DLD1 (cell line): Measurements from ENCODE around the gene PM20D1.
"Not testable (repeated sequence)": the region's sequence is repeated elsewhere in the genome, so short reads cannot be mapped to it uniquely, and the experiment has no call there.

Experiments used
- in situ Hi-C: cut with HindIII; loops from 2 replicates; pipeline ENCODE4 v1.10.0; 2017; ENCODE audit warnings: low sequenced_read_pairs

The PM20D1 gene, protein sequence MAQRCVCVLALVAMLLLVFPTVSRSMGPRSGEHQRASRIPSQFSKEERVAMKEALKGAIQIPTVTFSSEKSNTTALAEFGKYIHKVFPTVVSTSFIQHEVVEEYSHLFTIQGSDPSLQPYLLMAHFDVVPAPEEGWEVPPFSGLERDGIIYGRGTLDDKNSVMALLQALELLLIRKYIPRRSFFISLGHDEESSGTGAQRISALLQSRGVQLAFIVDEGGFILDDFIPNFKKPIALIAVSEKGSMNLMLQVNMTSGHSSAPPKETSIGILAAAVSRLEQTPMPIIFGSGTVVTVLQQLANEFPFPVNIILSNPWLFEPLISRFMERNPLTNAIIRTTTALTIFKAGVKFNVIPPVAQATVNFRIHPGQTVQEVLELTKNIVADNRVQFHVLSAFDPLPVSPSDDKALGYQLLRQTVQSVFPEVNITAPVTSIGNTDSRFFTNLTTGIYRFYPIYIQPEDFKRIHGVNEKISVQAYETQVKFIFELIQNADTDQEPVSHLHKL

DNA sequence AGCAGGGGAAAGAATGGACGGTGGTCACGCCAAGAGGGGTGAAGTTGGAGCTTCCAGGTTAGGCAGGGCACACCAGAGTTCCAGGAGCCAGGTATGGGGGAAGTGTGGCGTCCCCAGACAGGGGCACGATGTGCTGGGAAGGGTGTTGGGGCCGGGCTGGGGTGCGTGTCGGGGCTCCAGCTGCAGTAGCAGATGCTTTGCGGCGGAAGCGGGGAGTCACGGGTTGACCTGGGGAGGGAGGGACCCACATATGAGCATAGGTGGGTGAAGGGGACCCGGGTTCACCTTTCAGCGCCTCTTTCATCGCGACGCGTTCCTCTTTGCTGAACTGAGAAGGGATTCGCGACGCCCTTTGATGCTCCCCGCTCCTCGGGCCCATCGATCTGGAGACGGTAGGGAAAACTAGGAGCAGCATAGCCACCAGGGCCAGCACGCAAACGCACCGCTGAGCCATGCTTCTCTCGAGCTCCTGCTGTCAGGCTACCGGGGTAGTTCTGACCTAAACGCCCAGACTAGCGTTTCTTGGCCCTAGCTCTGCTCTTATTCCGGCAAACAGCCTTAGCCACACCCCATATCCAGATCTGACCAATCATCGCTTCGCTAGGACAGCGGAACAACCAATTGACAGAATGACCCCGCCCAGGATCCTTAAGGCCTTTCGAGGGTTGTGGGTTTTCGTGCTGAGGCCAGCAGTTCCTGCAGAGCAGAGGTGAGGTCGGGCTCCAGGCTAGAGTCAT, at the start of gene PM20D1:
PM20D1 (minus strand) TSS at position 514 of the 737 bp plus-strand sequence; CDS start at position 454, 60 bp downstream.
- in situ Hi-C loops = no loop called here

DNA sequence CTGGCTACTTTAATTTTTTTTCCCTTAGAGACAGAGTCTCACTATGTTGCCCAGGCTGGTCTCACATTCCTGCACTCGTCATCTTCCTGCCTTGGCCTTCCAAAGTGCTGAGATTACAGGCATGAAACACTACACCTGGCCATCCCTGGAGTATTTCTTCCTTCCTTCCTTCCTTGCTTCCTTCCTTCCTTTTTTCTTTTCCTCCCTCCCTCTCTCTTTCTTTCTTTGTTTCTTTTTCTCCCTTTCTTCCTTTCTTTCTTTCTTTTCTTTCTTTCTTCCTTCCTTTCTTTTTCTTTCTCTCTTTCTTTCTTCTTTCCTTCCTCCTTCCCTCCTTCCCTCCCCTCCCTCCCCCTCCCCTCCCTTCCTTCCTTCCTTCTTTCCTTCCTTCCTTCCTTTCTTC, 46.4 kb upstream of the PM20D1 start:
- in situ Hi-C loops = no loop called here

DNA sequence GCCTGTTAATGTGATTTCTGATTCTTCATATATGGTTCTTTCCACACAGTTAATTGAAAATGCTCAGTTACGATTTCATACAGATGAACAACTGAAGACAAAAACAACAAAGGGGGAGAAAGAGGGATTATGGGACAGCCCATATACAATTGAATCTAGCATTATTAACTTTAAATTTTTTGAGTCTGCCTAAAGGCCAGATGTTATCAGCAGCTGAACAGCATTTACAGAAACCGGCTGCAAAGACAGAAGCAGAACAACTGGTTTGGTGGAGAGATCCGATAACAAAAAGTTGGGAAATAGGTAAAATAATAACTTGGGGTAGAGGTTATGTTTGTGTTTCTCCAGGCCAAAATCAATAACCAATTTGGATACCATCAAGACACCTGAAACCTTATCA, 44.2 kb upstream of the PM20D1 start:
- in situ Hi-C loops = not testable (repeated sequence)

GRCh38 chr1:205892175-205892574, 42.2 kb upstream of the PM20D1 start:
- in situ Hi-C loops = not testable (repeated sequence)

GRCh38 chr1:205891481-205891880, 41.5 kb upstream of the PM20D1 start:
- in situ Hi-C loops = not testable (repeated sequence)

GRCh38 chr1:205890631-205891030, 40.7 kb upstream of the PM20D1 start:
- in situ Hi-C loops = not testable (repeated sequence)

DNA sequence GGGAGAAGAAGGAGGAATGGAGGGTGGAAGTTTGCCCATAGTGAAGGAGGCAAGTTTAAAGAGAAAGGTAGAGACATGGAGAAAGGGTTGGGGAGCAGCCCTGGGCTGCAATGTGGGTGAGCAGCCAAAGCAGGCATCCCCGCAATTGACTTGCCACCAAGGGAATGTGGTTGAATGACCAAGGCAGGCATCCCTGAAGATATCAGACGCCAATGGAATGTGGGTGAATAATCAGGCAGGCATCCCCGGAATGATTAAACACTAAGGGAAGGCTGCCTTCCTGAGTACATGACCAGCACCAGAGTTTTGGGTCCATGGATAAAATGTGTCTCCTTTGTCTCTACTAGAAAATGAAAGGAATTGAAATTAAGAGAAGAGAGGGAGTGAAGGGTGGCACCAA, 39.8 kb upstream of the PM20D1 start:
- in situ Hi-C loops = not testable (repeated sequence)

GRCh38 chr1:205889006-205889405, 39.1 kb upstream of the PM20D1 start:
- in situ Hi-C loops = not testable (repeated sequence)

DNA sequence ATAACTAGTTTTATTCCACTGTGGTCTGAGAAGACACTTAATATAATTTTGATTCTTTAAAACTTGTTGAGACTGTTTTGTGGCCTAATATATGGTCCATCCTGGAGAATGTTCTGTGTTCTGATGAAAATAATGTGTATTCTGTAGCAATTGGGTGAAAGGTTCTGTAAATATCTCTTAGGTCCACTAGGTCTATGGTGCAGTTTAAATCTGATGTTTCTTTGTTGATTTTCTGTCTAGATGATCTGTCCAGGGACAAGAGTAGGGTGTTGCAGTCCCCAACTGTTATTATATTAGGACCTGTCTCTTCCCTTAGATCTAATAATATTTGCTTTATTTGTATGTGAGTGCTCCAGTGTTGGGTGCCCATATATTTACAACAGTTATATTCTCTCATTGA, 33.9 kb upstream of the PM20D1 start:
- in situ Hi-C loops = no loop called here

- in situ Hi-C loops = no loop called here
Measured at GRCh38 chr1:205880923-205881322, 31.0 kb upstream of the PM20D1 start.

- in situ Hi-C loops = no loop called here
Measured at GRCh38 chr1:205879974-205880373, 30.0 kb upstream of the PM20D1 start.

DNA sequence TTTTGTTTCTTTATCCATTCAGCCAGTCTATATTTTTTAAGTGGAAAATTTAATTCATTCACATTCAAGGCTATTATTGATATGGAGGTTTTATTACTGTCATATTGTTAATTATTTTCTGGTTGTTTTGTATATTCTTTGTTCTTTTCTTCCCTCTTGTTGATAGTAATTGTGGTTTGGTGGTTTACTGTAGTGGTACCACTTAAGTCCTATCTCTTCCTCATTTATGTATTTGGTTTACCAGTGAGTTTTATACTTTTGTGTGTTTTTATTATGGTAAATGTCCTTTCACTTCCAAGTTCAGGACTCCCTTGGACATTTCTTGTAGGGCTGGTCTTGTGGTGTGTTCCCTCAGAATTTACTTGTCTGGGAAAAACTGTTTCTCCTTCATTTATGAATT, 28.1 kb upstream of the PM20D1 start:
- in situ Hi-C loops = no loop called here

- in situ Hi-C loops = not testable (repeated sequence)
Measured at GRCh38 chr1:205873148-205873547, 23.2 kb upstream of the PM20D1 start.

DNA sequence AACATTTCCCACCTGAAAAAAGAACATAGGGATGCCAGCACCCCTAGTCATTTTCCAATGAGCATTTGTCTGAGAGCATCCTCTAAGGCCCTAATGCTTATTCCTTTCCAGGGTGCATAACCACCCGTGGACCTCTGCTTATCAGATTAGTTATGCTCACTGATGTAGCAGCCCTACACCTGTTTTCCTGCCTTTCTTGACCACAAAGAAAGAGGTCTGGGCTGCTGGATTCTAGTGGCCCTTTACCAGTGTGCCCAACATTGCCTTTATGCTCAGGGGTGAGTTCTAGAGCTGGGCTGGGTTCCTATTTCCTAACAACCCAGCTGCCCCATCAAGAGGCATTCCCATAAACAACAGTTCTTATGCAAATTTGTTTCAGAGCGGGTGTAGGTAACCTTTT, 20.3 kb upstream of the PM20D1 start:
- in situ Hi-C loops = no loop called here

- in situ Hi-C loops = no loop called here
Measured at GRCh38 chr1:205861540-205861939, 11.6 kb upstream of the PM20D1 start.

- in situ Hi-C loops = no loop called here
Measured at GRCh38 chr1:205858141-205858961, 8.4 kb upstream of the PM20D1 start.

- in situ Hi-C loops = not testable (repeated sequence)
Measured at GRCh38 chr1:205857501-205857900, 7.6 kb upstream of the PM20D1 start.

GRCh38 chr1:205856433-205856832, 6.5 kb upstream of the PM20D1 start:
- in situ Hi-C loops = no loop called here

DNA sequence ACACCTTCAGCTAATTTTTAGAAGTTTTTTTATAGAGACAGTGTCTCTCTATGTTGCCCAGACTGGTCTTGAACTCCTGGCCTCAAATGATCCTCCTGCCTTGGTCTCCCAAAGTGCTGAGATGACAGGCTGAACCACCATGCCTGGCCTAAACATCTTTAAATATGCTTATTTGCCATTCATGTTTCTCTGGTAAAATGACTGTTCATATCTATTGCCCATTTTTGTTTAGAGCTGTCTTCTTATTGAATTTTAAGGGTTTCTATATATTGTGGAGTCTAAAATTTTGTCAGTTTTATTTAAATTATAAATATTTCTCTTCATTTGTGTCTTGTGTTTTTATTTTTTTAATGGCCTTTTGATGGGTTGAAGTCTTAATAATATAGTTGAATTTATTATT, 3.0 kb upstream of the PM20D1 start:
- in situ Hi-C loops = no loop called here

DNA sequence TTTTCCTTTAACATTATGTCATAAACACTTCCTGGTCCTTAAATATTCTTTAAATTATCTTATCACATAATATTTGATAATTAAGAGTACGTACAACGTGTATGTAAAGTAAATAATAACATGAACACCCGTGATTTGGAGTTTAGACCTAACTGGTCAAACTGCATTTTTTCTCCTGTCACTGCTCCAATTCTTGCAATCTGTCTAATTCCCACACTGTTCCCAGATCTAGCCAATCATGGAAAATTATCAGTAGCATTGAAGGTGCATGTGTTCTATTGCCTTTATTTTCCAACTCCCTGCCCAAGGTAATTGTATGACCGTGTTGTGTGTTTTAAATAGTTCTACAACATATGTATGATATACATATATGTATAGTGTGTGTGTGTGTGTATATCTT, 2.1 kb upstream of the PM20D1 start:
- in situ Hi-C loops = no loop called here
